Thoracic aorta (tissue), 2 donors: ENCODE data around the gene WDFY4. TPM values are rescaled to one million over a fixed set of nuclear protein-coding genes. Genes with fewer than 3 reads are reported as not detected.

Experiments used
- ATAC-seq: fragments of 150-250 bp; one replicate; pipeline ENCODE4 v1.8.0; 2017; ENCODE audit warnings: low read depth; ENCODE audit not compliant: insufficient number of reproducible peaks, low FRiP score
- DNase-seq: peaks from one replicate; pipeline ENCODE4 v3.0.0-alpha.2; 2020; ENCODE audit warnings: low spot score
- H3K27ac ChIP-seq, 2 donors: fragments of 200-600 bp; sonication (generic); 1 replicate in 1 of 2; 2 replicates in 1 of 2; pipeline ENCODE4 v1.5.1; 2016; ENCODE audit warnings: mild to moderate bottlenecking in 2 of 2, moderate library complexity in 2 of 2
- H3K27me3 ChIP-seq: fragments of 200-600 bp; sonication (generic); replicated peaks from 2 replicates; pipeline ENCODE4 v1.6.0; 2016; ENCODE audit warnings: mild to moderate bottlenecking; ENCODE audit not compliant: insufficient read depth
- H3K36me3 ChIP-seq: fragments of 200-600 bp; sonication (generic); one replicate; pipeline ENCODE4 v1.5.1; 2016
- H3K4me1 ChIP-seq, 2 donors: fragments of 200-600 bp; sonication (generic); 1 replicate in 1 of 2; 2 replicates in 1 of 2; pipeline versions ENCODE4 v1.5.1 to v1.6.0; 2016; ENCODE audit warnings: low read depth in 2 of 2, mild to moderate bottlenecking in 1 of 2; ENCODE audit not compliant: control insufficient read depth in 1 of 2
- H3K4me3 ChIP-seq: fragments of 200-600 bp; sonication (generic); 2 replicates; pipeline ENCODE4 v1.5.1; 2016; ENCODE audit warnings: mild to moderate bottlenecking
- H3K9me3 ChIP-seq: fragments of 200-600 bp; sonication (generic); 2 replicates; pipeline ENCODE4 v1.5.1; 2016
- CTCF ChIP-seq: fragments of 200-600 bp; sonication (generic); IDR thresholded peaks from one replicate; pipeline ENCODE4 v1.5.1; 2019; ENCODE audit warnings: antibody characterized with exemption
- total RNA-seq, 2 donors: library from RNA; depleted of rRNA; stranded (reverse); fragments of >200 nt; gene quantifications; one replicate each; pipeline versions ENCODE4 v1.1.0 to v1.2.3, GENCODE V29; 2016

The WDFY4 gene
- total RNA-seq, 2 donors from 2014 or later: 10.0 to 14.9 TPM

- ATAC-seq: no peak
Observed at GRCh38 chr10:48821692-48822091, 137.0 kb downstream of the WDFY4 start.

DNA sequence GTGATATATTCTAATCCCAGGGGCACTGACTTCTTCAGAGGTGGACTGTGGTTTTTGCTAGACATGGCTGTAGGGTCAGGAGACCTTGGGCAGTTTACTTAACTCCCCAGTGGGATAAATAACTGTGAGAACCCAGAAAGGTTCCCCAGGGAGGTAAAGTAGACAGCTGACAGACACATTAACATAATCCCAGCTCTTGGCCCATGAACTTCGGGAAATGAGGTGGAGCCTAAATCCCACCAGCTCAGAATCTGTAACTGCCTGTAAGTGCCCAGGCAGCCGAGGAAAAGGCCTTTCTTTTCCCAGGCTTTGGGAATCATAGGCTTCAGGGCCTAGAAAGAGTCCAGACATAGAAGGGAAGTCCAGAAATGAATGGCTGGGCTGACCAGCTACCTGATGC lies 149.0 kb downstream of the WDFY4 start:
- no peak for TF ChIP-seq CTCF
- Histone ChIP-seq H3K9me3 (no peaks in the 10 kb centered on the region), H3K4me1 (peaks cover 0 to 2% of the 10 kb centered on the region in 2 donors), H3K27ac (no peak overlapping the region), H3K27me3 (no peaks in the 10 kb centered on the region), H3K4me3 (no peak overlapping the region), H3K36me3 (no peaks in the 10 kb centered on the region)
- ATAC-seq (no peak), DNase-seq (no peak)

More at GRCh38 chr10:48821692-48822091, 137.0 kb downstream of the WDFY4 start:
- H3K27me3 ChIP-seq: no peaks in the 10 kb centered on the region
- H3K4me3 ChIP-seq: no peak overlapping the region
- DNase-seq: no peak
- TF ChIP-seq CTCF: no peak
- no peaks in the 10 kb centered on the region for H3K9me3 ChIP-seq
- H3K4me1 ChIP-seq: no peaks in the 10 kb centered on the region
- H3K36me3 ChIP-seq: no peaks in the 10 kb centered on the region
- H3K27ac ChIP-seq: no peak overlapping the region

DNA sequence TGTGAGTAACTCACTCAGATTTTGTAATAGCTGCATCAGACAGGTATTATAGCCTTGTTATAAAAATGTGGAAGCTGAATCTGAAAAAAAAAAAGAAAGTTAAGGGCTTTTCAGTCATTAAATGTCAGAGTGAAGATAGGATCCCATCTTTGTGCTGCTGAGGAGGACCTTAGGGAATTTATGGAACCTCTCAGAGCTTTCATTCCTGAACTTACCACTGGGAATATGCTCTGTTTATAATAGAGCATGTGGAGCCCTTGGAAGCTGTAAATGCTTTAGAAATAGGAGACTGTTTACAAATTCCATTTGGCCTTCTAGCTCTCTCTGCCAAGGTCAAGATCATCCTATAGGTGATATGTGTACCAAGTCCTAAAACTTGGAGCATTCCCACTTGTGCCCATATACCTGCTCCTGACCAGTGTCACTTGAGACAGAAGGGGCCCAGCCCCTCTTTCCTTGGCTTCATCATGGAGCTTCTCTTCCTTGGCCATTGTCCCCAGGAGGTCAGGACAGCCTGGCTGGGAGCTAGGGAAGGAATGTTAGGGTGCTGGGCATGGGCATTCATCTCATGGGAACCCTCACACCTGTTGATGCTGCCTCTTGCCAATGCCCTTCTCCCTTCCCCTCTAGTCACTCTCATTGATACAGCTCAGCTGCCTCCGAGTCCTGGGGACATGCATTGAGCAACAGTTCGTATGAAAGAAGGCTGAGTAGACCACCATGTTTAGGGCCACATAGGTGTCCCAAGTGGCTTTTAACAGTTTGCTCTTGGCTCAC lies 149.7 kb downstream of the WDFY4 start:
- ATAC-seq (no peak), DNase-seq (no peak)
- Histone ChIP-seq H3K27me3 (no peaks in the 10 kb centered on the region), H3K27ac (no peak overlapping the region), H3K9me3 (no peaks in the 10 kb centered on the region), H3K4me3 (no peak overlapping the region), H3K36me3 (no peaks in the 10 kb centered on the region), H3K4me1 (peaks cover 0 to 9% of the 10 kb centered on the region in 2 donors)
- TF ChIP-seq CTCF: no peak

DNA sequence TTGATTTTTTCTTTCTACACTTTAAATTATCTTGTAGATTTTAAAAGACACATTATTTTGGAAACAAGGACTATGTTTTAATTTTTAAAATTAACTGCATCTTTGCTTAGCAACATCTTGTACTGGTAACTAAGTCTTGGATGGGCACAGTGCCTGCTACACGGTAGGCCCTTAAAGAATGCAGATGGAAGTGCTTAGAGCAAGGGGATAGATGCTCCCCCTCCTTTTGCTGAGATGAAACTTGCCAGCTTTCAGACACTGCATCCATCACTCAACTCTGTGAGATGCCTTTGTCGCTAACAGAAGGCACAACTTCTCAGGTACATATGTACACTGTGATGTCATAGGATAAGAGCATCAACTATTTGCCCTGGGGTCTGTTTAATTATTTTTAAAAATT lies 151.1 kb downstream of the WDFY4 start:
- H3K4me1 ChIP-seq: peaks cover 0 to 16% of the 10 kb centered on the region in 2 donors
- no peak for TF ChIP-seq CTCF
- H3K9me3 ChIP-seq: no peaks in the 10 kb centered on the region
- DNase-seq (no peak), ATAC-seq (no peak)
- no peaks in the 10 kb centered on the region for H3K27me3 ChIP-seq
- H3K27ac ChIP-seq: no peak overlapping the region
- H3K4me3 ChIP-seq: no peak overlapping the region
- no peaks in the 10 kb centered on the region for H3K36me3 ChIP-seq

DNA sequence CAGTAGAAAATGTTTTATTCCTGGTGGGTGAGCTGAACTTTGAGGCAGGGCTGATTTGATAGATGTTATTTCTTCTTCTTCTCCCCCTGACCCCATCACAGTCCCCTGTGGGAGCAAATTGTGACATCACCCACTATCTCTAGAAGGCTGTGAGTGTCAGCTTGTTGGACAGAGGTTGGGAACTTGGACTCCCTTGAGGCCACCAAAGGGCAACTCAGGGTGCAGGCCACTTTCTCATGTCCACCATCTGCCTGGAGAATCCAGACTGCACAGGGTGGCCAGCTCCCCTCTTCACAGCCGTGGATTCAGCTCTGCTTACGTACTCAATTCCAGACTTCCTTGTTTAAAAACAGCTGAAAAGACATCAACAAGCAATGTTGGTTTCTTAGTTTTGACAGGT lies 151.9 kb downstream of the WDFY4 start:
- Histone ChIP-seq H3K27me3 (no peaks in the 10 kb centered on the region), H3K9me3 (no peaks in the 10 kb centered on the region), H3K36me3 (no peaks in the 10 kb centered on the region), H3K27ac (no peak overlapping the region), H3K4me1 (peaks cover 0 to 16% of the 10 kb centered on the region in 2 donors), H3K4me3 (no peak overlapping the region)
- DNase-seq (no peak), ATAC-seq (no peak)
- TF ChIP-seq CTCF: no peak
